Mesendoderm (in vitro differentiated cells): ENCODE data around the gene FSIP1.

Experiments
- DNase-seq: peaks from one replicate; pipeline ENCODE4 v3.0.0; 2013
- H2AK5ac ChIP-seq: 2 replicates; pipeline ENCODE4 v1.6.1; 2013; ENCODE audit warnings: low read length, inconsistent platforms
- H2BK120ac ChIP-seq: 2 replicates; pipeline ENCODE4 v1.6.1; 2013; ENCODE audit warnings: low read depth, mild to moderate bottlenecking, low read length, moderate library complexity, mixed read lengths
- H2BK15ac ChIP-seq: replicated peaks from 2 replicates; pipeline ENCODE4 v1.6.1; 2013; ENCODE audit warnings: low read depth, mild to moderate bottlenecking, moderate library complexity
- H2BK5ac ChIP-seq: 2 replicates; pipeline ENCODE4 v1.6.1; 2013; ENCODE audit warnings: low read length, inconsistent platforms
- H3K18ac ChIP-seq: 2 replicates; pipeline ENCODE4 v1.6.1; 2013; ENCODE audit warnings: mild to moderate bottlenecking, low read length, mixed read lengths
- H3K23ac ChIP-seq: one replicate; pipeline ENCODE4 v1.6.1; 2013; ENCODE audit warnings: low read length
- H3K27ac ChIP-seq: 2 replicates; pipeline ENCODE4 v1.5.1; 2013; ENCODE audit warnings: low read depth, mild to moderate bottlenecking, inconsistent platforms, low read length, moderate library complexity
- H3K27me3 ChIP-seq: 2 replicates; pipeline ENCODE4 v1.6.1; 2013; ENCODE audit warnings: low read length, control low read depth, mild to moderate bottlenecking, inconsistent platforms; ENCODE audit not compliant: insufficient read depth, poor library complexity
- H3K36me3 ChIP-seq: 2 replicates; pipeline ENCODE4 v1.6.1; 2013; ENCODE audit warnings: low read length, inconsistent platforms; ENCODE audit not compliant: control insufficient read depth, insufficient read depth
- H3K4ac ChIP-seq: one replicate; pipeline ENCODE4 v1.6.1; 2013; ENCODE audit warnings: low read depth, mild to moderate bottlenecking, low read length, moderate library complexity
- H3K4me1 ChIP-seq: 2 replicates; pipeline ENCODE4 v1.6.1; 2013; ENCODE audit warnings: low read depth, low read length, inconsistent platforms; ENCODE audit not compliant: control insufficient read depth
- H3K4me2 ChIP-seq: 2 replicates; pipeline ENCODE4 v1.6.1; 2013; ENCODE audit warnings: low read length
- H3K4me3 ChIP-seq: 2 replicates; pipeline ENCODE4 v1.5.1; 2013; ENCODE audit warnings: mild to moderate bottlenecking, low read length
- H3K56ac ChIP-seq: one replicate; pipeline ENCODE4 v1.6.1; 2013; ENCODE audit warnings: low read length
- H3K79me1 ChIP-seq: 2 replicates; pipeline ENCODE4 v1.6.1; 2013; ENCODE audit warnings: low read length, inconsistent platforms
- H3K79me2 ChIP-seq: 2 replicates; pipeline ENCODE4 v1.6.1; 2013; ENCODE audit warnings: mild to moderate bottlenecking, low read length; ENCODE audit not compliant: control insufficient read depth, insufficient read depth
- H3K9ac ChIP-seq: 2 replicates; pipeline ENCODE4 v1.6.1; 2013; ENCODE audit warnings: low read length, inconsistent platforms
- H4K5ac ChIP-seq: one replicate; pipeline ENCODE4 v1.6.1; 2013; ENCODE audit warnings: low read length
- H4K8ac ChIP-seq: one replicate; pipeline ENCODE4 v1.6.1; 2013; ENCODE audit warnings: low read depth, mild to moderate bottlenecking, control low read depth, low read length, moderate library complexity
- WGBS: extraction: QIAGEN DNeasy Blood & Tissue Kit; methylation state at CpG from one replicate; pipeline ENCODE4 v1.1.7; 2013; ENCODE audit warnings: low lambda C conversion rate, missing lambda C conversion rate; ENCODE audit not compliant: insufficient coverage; ENCODE audit errors: extremely low coverage; 5-methylcytosine and 5-hydroxymethylcytosine counted together

The FSIP1 gene

DNA sequence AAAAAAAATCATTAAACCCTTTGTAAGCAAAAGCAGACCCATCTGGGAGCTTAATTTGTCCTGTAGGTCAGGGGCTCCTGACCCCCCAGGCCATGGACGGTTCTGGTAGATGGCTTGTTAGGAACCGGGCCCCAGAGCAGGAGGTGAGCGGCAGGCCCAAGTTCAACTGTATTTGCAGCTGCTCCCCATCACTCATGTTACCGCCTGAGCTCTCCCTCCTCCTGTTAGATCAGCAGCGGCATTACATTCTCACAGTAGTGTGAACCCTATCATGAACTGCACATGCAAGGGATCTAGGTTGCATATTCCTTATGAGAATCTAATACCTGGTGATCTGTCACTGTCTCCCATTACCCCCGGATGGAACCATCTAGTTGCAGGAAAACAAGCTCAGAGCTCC is 60.7 kb downstream of the FSIP1 start:
- DNase-seq, result no peak
- no CpG with 5 or more reads among the region's 6 CpGs for WGBS

DNA sequence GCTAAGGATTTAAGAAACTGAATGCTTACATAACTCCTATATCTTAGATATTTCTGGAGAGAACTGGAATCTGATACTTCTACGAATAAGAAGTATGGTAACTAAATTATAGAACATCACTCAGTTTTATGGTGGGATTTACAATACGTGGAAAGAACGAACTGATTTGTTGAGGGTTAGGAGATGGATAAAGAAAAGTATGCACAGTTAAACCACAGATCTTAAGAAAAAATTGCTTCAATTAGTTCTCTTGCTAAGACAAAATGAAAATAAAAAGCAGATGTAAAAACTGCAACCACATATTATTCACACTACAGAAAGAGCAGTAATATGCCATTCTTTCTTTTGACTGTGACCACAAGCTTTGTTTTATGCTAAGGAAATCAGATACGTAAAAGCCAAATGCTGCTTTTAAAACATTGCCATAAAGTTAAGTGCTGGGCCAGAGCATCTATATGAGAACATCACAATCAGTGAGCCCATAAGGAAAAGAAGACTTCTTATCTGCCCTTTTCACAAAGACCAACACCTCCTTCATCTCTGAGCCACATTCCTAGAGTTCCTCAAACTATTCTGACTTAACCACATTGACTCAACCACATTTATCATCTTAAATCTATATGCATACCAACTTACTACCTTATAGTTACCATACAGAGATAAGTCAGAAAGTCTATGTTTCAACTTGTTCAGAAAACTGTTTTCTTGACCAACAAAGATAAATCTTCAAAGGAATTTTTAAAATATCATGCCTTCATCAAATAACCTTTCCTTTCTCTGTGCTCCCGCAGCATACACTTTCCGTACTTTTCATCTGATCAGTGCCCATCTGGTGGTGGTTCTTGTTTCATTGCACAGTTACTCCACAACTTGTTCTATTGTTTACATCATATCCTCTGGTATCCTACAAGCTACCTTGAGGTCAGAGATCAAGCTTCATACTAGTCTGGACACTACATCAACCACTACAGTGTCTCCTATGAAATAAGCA is 61.7 kb downstream of the FSIP1 start:
- no peak overlapping the region for H2BK5ac ChIP-seq
- no peak overlapping the region for H3K23ac ChIP-seq
- no peak overlapping the region for H3K4me2 ChIP-seq
- no CpG with 5 or more reads among the region's 6 CpGs for WGBS
- H3K9ac ChIP-seq, result no peak overlapping the region
- no peak overlapping the region for H4K5ac ChIP-seq
- DNase-seq, result peak; percentile 51
- H3K36me3 ChIP-seq, result no peaks in the 10 kb centered on the region
- H3K4me3 ChIP-seq, result no peak overlapping the region
- H3K56ac ChIP-seq, result no peak overlapping the region
- H3K18ac ChIP-seq, result no peak overlapping the region
- H3K79me2 ChIP-seq, result no peaks in the 10 kb centered on the region
- H3K4ac ChIP-seq, result no peak overlapping the region
- peaks cover 1% of the 10 kb centered on the region for H3K4me1 ChIP-seq
- no peak overlapping the region for H2BK120ac ChIP-seq
- no peak overlapping the region for H4K8ac ChIP-seq
- no peak overlapping the region for H2BK15ac ChIP-seq
- no peak overlapping the region for H3K27ac ChIP-seq
- H2AK5ac ChIP-seq, result no peak overlapping the region
- no peaks in the 10 kb centered on the region for H3K27me3 ChIP-seq
- H3K79me1 ChIP-seq, result no peaks in the 10 kb centered on the region

More for the DNA sequence above, 60.7 kb downstream of the FSIP1 start:
- Histone ChIP-seq H3K23ac (no peak overlapping the region), H3K4me1 (peaks cover 1% of the 10 kb centered on the region), H3K4ac (no peak overlapping the region), H3K27me3 (no peaks in the 10 kb centered on the region), H3K79me1 (no peaks in the 10 kb centered on the region), H2AK5ac (no peak overlapping the region), H3K4me3 (no peak overlapping the region), H4K5ac (no peak overlapping the region), H3K9ac (no peak overlapping the region), H4K8ac (no peak overlapping the region), H3K79me2 (no peaks in the 10 kb centered on the region), H3K4me2 (no peak overlapping the region), H2BK15ac (no peak overlapping the region), H3K18ac (no peak overlapping the region), H3K36me3 (no peaks in the 10 kb centered on the region), H2BK5ac (no peak overlapping the region), H3K27ac (no peak overlapping the region), H3K56ac (no peak overlapping the region), H2BK120ac (no peak overlapping the region)

DNA sequence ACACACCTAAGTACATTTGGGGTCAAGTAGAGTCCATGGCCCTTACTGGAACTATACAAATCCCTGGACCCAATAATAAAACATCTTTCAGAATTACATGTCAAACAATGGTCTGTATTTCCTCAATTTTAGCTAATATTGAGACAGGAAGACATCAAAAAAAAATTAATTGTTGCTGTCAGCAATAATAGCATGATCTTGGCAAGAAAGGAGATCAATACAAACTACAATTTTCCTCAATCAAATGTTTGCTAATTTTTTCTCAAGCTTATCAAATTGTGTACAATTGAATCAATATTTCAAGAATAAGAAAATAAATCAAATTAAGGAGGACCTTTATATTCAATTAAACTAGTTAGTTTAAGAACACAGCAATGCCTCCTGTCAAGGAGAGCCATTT is 62.6 kb downstream of the FSIP1 start:
- Histone ChIP-seq H2BK5ac (no peak overlapping the region), H3K56ac (no peak overlapping the region), H3K4ac (no peak overlapping the region), H3K9ac (no peak overlapping the region), H4K5ac (no peak overlapping the region), H3K79me1 (no peaks in the 10 kb centered on the region), H3K18ac (no peak overlapping the region), H2BK15ac (no peak overlapping the region), H2AK5ac (no peak overlapping the region), H3K36me3 (no peaks in the 10 kb centered on the region), H2BK120ac (no peak overlapping the region), H3K27ac (no peak overlapping the region), H3K4me3 (no peak overlapping the region), H3K4me1 (peaks cover 1% of the 10 kb centered on the region), H4K8ac (no peak overlapping the region), H3K79me2 (no peaks in the 10 kb centered on the region), H3K4me2 (no peak overlapping the region), H3K23ac (no peak overlapping the region), H3K27me3 (no peaks in the 10 kb centered on the region)
- DNase-seq, result no peak

DNA sequence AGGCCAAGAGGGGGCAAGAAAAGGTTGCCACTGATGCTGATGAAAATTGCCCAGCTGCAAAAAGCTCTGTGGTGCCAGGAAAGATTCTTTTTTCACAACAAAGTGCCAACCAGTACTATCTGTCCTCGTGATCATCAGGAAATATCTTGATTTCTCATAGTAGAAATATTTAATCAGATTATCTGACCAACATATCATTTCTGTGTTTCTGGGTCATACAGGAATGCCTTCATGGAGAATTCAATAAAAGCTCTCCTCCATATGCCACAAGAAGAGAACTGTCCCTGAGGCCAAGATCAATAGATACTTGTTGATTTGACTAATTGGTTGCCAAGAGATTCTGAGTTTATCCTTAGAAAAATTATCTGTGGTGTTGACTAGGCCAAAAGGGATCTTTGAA is 63.5 kb downstream of the FSIP1 start:
- H3K4me1 ChIP-seq, result peaks cover 1% of the 10 kb centered on the region
- no peak overlapping the region for H3K23ac ChIP-seq
- H3K9ac ChIP-seq, result no peak overlapping the region
- H2BK120ac ChIP-seq, result no peak overlapping the region
- no peak overlapping the region for H3K18ac ChIP-seq
- H3K27ac ChIP-seq, result no peak overlapping the region
- H3K4me3 ChIP-seq, result no peak overlapping the region
- no peak overlapping the region for H2AK5ac ChIP-seq
- no peaks in the 10 kb centered on the region for H3K36me3 ChIP-seq
- no peaks in the 10 kb centered on the region for H3K79me2 ChIP-seq
- no peak for DNase-seq
- H2BK5ac ChIP-seq, result no peak overlapping the region
- no peak overlapping the region for H3K4me2 ChIP-seq
- no peaks in the 10 kb centered on the region for H3K79me1 ChIP-seq
- WGBS, result no CpG with 5 or more reads among the region's 1 CpG
- H4K8ac ChIP-seq, result no peak overlapping the region
- no peak overlapping the region for H2BK15ac ChIP-seq
- H3K4ac ChIP-seq, result no peak overlapping the region
- H3K27me3 ChIP-seq, result no peaks in the 10 kb centered on the region
- H3K56ac ChIP-seq, result no peak overlapping the region
- no peak overlapping the region for H4K5ac ChIP-seq

DNA sequence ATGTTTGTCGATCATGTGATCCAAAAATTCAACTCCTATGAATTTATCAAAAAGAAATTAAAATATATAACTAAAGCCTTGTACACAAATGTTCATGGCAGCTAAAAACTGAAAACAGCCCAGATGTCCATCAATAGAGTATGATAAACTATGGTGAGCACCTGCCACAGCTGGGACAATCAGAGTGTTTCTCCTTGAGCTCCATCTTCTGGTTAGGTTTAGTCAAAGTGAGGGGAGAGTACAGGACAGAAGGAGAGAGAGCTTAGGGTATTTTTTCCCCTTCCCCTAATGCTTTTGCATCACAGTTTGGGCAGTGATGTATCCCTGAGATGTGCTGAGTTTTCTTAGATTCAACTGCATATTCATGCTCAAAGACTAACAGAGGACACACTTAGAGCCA is 65.5 kb downstream of the FSIP1 start:
- H3K56ac ChIP-seq, result no peak overlapping the region
- H2AK5ac ChIP-seq, result no peak overlapping the region
- H3K79me2 ChIP-seq, result no peaks in the 10 kb centered on the region
- no peak overlapping the region for H2BK5ac ChIP-seq
- peaks cover 1% of the 10 kb centered on the region for H3K4me1 ChIP-seq
- H2BK120ac ChIP-seq, result no peak overlapping the region
- H3K27me3 ChIP-seq, result no peaks in the 10 kb centered on the region
- H3K27ac ChIP-seq, result no peak overlapping the region
- no peak overlapping the region for H4K8ac ChIP-seq
- H3K36me3 ChIP-seq, result no peaks in the 10 kb centered on the region
- H2BK15ac ChIP-seq, result no peak overlapping the region
- no peak overlapping the region for H3K4ac ChIP-seq
- no peak overlapping the region for H3K4me3 ChIP-seq
- no CpG with 5 or more reads among the region's 1 CpG for WGBS
- H3K79me1 ChIP-seq, result no peaks in the 10 kb centered on the region
- no peak overlapping the region for H3K23ac ChIP-seq
- H3K9ac ChIP-seq, result no peak overlapping the region
- H4K5ac ChIP-seq, result no peak overlapping the region
- H3K18ac ChIP-seq, result no peak overlapping the region
- DNase-seq, result no peak
- no peak overlapping the region for H3K4me2 ChIP-seq

GRCh38 chr15:39714251-39714650 is 68.4 kb downstream of the FSIP1 start:
- H2BK15ac ChIP-seq, result no peak overlapping the region
- no peak overlapping the region for H3K4ac ChIP-seq
- no peak overlapping the region for H4K5ac ChIP-seq
- no peak overlapping the region for H3K18ac ChIP-seq
- H3K4me1 ChIP-seq, result no peaks in the 10 kb centered on the region
- no peak overlapping the region for H3K9ac ChIP-seq
- H3K4me3 ChIP-seq, result no peak overlapping the region
- no peak overlapping the region for H3K56ac ChIP-seq
- H2AK5ac ChIP-seq, result no peak overlapping the region
- H3K27ac ChIP-seq, result no peak overlapping the region
- H3K79me1 ChIP-seq, result no peaks in the 10 kb centered on the region
- H3K27me3 ChIP-seq, result no peaks in the 10 kb centered on the region
- no peak for DNase-seq
- no peak overlapping the region for H3K4me2 ChIP-seq
- no peak overlapping the region for H4K8ac ChIP-seq
- WGBS, result no CpG with 5 or more reads among the region's 2 CpGs
- no peak overlapping the region for H2BK120ac ChIP-seq
- H3K36me3 ChIP-seq, result no peaks in the 10 kb centered on the region
- no peak overlapping the region for H2BK5ac ChIP-seq
- no peaks in the 10 kb centered on the region for H3K79me2 ChIP-seq
- H3K23ac ChIP-seq, result no peak overlapping the region
